Measurements from ENCODE around the gene SCAP.

SCAP gene

DNA sequence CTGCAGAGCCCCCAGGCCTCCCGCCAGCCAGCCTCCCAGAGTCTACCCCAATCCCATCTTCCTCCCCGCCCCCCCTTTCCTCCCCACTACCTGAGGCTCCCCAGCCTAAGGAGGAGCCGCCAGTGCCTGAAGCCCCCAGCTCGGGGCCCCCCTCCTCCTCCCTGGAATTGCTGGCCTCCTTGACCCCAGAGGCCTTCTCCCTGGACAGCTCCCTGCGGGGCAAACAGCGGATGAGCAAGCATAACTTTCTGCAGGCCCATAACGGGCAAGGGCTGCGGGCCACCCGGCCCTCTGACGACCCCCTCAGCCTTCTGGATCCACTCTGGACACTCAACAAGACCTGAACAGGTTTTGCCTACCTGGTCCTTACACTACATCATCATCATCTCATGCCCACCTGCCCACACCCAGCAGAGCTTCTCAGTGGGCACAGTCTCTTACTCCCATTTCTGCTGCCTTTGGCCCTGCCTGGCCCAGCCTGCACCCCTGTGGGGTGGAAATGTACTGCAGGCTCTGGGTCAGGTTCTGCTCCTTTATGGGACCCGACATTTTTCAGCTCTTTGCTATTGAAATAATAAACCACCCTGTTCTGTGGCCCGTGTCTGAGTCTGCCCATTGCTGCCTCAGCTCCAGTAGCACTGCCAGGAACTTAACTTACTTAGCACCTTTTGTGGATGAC lies 62.8 kb downstream of the SCAP start:
- FAIRE-seq: no peak

DNA sequence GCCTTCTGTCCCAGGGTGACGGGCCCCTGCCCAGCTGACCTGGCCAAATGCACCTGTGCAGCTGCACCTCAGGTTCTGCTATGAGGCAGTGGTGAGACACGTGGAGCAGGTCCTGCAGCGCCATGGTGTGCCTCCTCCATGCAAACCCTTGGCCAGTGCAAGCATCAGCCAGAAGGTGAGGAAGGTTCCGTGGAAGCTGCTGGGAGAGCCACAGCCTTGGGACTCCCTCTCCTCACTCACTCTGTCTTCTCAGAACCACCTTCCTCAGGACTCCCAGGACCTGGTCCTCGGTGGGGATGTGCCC lies 63.3 kb downstream of the SCAP start:
- no peak for FAIRE-seq

DNA sequence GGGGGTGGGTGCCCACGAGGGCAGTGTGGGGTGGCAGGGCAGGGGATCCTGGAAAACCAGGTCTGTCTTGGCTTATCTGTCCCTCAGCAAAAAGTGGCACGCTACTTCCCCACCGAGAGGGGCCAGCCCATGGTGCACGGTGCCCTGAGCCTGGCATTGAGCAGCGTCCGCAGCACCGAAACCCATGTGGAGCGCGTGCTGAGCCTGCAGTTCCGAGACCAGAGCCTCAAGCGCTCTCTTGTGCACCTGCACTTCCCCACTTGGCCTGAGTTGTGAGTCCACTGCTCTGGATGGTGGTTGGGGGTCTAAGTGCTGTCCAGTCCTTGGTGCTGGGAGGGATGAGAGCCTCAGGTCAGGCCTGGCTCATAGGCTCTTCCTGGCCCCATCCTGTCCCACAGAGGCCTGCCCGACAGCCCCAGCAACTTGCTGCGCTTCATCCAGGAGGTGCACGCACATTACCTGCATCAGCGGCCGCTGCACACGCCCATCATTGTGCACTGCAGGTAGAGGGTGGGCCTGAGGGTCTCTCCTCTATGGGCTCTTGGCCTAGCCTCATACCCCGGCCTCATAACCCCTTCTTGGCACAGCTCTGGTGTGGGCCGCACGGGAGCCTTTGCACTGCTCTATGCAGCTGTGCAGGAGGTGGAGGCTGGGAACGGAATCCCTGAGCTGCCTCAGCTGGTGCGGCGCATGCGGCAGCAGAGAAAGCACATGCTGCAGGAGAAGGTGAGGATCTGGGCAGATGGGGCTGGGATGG lies 63.9 kb downstream of the SCAP start:
- no peak for FAIRE-seq

DNA sequence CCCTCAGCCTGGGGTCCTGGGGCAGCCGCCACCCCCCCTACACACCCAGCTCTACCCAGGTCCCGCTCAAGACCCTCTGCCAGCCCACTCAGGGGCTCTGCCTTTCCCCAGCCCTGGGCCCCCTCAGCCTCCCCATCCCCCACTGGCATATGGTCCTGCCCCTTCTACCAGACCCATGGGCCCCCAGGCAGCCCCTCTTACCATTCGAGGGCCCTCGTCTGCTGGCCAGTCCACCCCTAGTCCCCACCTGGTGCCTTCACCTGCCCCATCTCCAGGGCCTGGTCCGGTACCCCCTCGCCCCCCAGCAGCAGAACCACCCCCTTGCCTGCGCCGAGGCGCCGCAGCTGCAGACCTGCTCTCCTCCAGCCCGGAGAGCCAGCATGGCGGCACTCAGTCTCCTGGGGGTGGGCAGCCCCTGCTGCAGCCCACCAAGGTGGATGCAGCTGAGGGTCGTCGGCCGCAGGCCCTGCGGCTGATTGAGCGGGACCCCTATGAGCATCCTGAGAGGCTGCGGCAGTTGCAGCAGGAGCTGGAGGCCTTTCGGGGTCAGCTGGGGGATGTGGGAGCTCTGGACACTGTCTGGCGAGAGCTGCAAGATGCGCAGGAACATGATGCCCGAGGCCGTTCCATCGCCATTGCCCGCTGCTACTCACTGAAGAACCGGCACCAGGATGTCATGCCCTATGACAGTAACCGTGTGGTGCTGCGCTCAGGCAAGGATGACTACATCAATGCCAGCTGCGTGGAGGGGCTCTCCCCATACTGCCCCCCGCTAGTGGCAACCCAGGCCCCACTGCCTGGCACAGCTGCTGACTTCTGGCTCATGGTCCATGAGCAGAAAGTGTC lies 64.7 kb downstream of the SCAP start:
- FAIRE-seq: no peak

DNA sequence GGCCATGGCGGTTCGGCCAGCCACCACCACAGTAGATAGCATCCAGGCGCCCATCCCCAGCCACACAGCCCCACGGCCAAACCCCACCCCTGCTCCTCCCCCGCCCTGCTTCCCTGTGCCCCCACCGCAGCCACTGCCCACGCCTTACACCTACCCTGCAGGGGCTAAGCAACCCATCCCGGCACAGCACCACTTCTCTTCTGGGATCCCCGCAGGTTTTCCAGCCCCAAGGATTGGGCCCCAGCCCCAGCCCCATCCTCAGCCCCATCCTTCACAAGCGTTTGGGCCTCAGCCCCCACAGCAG lies 65.4 kb downstream of the SCAP start:
- no peak for FAIRE-seq

DNA sequence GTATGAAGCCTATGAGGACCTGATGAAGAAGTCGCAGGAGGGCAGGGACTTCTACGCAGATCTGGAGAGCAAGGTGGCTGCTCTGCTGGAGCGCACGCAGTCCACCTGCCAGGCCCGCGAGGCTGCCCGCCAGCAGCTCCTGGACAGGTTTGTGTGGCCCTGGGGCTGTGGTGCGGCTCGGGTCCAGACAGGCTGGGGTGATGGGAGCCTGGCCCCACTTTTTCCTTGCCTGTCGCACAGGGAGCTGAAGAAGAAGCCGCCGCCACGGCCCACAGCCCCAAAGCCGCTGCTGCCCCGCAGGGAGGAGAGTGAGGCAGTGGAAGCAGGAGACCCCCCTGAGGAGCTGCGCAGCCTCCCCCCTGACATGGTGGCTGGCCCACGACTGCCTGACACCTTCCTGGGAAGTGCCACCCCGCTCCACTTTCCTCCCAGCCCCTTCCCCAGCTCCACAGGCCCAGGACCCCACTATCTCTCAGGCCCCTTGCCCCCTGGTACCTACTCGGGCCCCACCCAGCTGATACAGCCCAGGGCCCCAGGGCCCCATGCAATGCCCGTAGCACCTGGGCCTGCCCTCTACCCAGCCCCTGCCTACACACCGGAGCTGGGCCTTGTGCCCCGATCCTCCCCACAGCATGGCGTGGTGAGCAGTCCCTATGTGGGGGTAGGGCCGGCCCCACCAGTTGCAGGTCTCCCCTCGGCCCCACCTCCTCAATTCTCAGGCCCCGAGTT lies 65.9 kb downstream of the SCAP start:
- no peak for FAIRE-seq

DNA sequence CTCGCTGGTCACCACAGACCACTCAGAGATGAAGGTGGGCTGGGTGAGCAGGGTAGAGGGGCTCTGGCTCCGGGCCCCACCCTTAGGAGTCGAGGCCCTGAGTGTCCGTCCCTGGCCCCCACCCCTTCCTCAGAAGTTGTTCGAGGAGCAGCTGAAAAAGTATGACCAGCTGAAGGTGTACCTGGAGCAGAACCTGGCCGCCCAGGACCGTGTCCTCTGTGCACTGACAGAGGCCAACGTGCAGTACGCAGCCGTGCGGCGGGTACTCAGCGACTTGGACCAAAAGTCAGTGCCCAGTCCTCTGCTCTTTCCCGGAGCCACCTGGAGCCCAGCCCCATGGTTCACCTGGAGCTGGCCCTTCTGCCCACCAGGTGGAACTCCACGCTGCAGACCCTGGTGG lies 66.5 kb downstream of the SCAP start:
- FAIRE-seq: no peak

DNA sequence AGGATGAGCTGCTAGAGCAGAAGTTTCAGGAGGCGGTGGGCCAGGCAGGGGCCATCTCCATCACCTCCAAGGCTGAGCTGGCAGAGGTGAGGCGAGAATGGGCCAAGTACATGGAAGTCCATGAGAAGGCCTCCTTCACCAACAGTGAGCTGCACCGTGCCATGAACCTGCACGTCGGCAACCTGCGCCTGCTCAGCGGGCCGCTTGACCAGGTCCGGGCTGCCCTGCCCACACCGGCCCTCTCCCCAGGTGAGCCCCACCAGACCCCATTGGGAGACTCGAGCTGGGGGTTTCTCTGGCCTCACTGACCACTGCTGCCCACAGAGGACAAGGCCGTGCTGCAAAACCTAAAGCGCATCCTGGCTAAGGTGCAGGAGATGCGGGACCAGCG lies 66.9 kb downstream of the SCAP start:
- no peak for FAIRE-seq

DNA sequence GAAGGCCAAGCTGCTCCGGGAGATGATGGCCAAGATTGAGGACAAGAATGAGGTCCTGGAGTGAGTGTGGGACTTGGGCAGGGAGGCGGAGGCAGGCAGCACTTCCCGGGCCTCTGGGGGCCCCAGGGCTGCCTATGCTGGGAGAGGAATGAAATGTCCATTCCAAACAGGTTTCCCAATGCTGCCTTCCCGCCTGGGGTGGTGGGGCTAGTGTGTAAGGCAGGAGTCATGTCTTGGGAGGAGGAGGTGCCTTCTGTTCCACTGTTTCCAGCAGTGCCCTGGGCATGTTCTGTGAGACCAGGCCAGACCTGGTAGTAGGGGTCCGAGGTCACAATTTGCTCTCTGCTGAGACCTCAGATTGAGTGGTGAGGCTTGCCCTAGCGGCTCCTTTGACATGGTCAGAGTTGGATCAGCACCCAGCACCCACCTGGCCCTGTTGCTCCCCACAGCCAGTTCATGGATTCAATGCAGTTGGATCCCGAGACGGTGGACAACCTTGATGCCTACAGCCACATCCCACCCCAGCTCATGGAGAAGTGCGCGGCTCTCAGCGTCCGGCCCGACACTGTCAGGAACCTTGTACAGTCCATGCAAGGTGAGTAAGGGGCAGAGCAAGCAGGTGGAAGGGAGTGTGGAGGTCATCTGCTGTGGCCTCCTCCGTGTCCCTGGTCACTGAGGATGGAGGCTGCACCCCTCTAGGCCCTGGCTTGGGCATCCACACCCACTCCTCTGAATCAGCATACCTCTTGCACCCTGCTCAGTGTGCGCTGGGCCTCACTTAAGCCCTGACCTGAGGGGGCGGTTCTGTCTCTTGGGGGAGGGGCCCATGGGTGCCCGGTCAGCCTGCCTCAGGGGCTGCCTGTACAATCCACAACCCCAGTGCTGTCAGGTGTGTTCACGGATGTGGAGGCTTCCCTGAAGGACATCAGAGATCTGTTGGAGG lies 67.6 kb downstream of the SCAP start:
- FAIRE-seq: no peak

DNA sequence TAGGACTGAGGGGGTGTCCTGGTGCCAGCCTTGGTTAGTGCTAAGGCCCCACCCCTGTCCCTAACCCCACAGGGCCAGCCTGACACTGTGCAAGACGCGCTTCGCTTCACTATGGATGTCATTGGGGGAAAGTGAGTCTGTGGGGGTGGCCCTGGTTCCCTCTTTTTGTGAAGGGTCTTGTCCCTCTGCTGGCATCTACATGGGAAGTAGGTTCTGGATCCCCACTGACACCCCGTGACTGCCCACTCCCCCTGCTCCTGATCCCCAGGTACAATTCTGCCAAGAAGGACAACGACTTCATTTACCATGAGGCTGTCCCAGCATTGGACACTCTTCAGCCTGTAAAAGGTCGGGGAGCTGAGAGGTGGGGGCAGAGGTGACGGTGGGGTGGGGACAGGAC lies 68.5 kb downstream of the SCAP start:
- FAIRE-seq: no peak

DNA sequence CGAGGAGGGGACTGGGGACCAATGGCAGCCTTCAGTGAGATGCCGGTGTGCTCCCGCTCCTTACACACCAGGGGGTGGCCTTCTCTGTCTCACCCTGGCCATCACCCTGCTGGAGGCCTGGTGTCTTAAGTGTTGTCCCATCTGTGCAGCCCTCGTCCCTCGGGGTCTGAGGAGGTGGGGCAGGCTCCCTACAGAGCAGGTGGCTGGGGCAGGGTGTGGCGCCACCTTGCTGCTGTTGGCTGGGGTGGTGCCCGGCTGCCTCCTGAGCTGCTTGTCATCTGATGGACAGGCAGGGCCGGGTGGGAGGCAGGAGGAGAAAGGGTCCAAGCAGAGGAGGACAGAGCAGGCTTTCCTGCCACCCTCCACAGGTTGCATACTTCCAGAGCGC lies 69.0 kb downstream of the SCAP start:
- FAIRE-seq: no peak

DNA sequence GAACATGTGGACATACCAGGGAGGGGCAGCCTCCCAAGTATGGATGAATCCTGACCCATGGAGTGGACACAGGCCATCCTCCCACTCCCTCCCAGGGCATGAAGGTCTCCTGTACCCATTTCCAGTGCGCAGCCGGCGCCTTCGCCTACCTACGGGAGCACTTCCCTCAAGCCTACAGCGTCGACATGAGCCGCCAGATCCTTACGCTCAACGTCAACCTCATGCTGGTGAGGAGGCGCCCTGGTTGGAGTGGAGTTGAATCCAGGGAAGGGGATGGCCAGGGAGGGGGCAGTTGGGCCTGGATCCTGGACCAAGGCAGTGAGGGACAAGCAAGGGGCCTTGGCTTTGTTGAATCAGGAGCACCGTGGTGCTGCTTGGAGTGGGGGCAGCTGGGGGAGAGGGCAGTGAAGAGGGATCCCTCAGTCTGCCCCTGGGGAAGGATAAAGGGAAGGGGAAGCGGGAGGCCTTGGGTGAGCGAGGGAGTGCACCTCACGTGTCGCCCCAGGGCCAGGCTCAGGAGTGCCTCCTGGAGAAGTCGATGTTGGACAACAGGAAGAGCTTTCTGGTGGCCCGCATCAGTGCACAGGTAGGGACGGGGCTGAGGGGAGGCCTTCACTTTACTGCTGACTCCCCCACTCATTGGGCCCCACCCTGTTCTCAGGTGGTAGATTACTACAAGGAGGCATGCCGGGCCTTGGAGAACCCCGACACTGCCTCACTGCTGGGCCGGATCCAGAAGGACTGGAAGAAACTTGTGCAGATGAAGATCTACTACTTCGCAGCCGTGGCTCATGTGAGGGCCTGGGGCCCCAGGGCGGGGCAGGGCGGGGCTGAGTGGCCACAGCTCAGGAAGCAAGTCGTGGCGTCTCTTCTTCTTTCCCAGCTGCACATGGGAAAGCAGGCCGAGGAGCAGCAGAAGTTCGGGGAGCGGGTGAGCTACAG lies 69.7 kb downstream of the SCAP start:
- FAIRE-seq: no peak

DNA sequence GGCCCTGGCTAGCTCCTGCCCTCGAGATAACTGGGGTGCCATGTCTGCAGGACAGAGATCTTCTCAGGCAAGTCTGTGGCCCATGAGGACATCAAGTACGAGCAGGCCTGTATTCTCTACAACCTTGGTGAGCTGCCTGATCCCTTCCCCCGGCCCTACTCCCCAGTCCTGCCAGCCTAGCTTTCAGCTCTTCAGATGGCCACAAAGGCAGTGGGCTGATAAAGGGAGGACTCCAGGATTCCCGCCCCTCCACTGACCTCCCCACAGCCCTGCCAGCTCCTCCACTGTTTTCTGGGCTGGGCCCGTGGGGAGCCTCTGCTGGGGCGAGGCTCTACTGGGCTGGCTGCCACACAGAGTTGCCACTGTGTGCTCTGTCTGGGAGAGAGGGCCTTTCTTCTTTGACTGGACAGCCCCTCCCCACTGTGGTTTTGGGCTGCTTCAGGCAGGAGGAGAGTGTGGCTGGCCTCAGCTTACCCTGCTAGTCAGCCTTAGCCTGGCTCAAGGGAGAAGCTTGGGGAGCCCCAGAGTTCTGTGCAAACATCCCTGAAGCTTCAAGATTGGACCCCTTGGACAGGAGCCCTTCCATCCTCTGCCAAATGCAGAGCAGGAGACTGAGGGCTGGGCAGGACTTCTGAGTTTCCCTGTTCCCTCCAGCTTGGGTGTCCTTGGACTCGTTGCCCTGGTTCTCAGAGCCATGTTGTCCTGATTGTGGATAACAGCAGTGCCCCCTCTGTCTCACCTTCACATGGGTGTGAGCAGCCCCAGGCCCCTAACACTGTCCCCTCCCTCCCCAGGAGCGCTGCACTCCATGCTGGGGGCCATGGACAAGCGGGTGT lies 70.6 kb downstream of the SCAP start:
- FAIRE-seq: no peak

DNA sequence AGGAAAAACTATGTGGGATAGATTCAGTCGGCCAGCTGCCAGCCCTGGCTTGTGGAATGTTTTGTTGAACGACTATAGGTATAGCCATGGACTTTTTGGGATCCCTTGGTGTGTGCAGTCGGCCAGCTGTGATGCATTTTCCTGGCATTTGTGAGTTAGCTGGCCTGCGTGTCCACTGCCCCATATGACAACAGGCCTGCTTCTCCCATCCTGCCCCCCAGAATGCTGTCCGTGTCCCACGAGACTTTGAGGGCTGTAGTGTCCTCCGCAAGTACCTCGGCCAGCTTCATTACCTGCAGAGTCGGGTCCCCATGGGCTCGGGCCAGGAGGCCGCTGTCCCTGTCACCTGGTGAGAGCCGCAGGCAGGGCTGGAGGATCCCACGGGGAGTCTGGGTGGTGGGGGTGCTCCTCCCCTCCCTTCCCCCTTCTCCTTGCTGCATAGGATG lies 71.3 kb downstream of the SCAP start:
- FAIRE-seq: no peak

DNA sequence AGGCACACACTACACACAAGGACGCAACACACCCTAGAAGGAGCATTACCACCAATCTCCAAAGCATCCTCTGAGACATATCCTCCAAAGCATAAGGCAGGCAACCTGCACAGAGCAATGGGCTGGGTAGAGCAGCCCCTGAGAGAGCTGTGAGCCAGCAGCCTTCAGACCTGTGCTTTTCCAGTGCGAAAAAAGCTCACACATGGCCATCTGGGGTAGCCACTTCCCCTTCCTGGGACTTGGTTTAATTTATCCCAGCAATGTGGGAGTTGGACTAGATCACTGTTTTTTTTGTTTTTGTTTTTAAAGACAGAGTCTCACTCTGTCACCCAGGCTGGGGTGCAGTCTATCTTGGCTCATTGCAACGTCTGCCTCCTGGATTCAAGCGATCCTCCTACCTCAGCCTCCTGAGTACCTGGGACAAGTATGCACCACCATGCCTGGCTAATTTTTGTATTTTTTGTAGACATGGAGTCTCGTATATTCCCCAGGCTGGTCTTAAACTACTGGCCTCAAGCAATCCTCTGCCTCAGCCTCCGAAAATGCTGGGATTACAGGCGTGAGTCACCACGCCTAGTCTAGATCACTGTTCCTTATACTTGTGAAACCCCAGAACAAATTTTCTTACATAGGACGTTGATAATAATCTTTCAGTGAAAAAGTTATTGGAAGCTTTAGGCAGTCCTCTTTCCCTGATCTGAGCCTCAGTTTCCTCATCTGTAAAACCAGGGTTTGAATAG lies 76.0 kb downstream of the SCAP start:
- FAIRE-seq: no peak

DNA sequence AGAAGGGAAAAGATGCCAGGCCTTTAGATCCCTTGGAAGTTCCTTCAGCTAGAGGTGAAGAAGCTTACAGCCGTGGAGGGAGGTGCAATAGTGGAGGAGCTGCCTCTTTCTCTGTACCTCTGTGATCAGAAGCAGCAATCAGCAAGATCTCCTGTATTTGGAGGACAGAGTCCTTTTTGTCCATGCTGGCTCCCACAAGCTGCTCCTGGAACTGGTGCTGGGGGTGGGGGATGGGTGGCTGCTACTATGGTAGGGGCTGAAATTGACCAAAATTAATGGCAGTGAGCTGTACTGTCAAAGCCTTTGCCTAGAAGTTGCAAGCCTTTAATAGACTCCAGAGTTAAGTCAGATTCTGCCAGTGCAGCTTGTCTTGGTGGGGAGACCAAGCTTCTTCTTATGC lies 76.7 kb downstream of the SCAP start:
- FAIRE-seq: no peak

DNA sequence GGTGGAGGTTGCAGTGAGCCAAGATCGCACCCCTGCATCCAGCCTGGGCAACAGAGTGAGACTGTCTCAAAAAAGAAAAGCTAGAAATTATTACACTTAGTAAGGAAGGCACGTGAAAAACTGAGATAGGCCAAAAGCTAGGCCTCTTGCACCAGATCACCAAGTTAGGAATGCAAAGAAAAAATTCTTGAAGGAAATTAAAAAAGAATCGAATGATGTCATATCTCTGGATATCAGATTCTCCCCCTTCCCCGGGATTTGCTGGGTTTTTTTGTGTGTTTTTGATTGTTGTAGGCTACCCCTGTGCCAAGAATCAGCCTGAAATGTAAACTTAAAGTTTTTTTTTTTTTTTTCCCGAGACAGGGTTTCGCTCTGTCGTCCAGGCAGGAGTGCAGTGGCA lies 77.5 kb downstream of the SCAP start:
- no peak for FAIRE-seq

DNA sequence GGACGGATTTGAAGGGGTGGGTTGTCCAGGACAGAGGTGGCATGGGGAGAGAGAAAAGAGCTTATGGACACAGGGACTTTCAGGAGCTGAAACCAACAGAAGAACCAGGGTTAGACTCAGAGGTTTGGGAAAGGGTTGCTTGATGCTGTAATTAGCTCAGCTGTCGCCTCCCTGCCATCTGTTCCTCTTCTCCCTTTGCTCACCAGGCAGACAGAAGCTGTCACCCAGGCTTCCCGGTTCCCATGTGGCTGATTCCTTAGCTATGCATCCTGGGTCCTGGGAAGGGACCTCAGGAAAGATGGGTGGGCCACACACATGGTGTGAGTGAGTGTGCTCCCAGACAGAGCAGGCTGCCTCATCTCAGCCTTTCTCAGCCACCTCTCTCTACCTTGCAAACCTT lies 80.9 kb downstream of the SCAP start:
- no peak for FAIRE-seq

DNA sequence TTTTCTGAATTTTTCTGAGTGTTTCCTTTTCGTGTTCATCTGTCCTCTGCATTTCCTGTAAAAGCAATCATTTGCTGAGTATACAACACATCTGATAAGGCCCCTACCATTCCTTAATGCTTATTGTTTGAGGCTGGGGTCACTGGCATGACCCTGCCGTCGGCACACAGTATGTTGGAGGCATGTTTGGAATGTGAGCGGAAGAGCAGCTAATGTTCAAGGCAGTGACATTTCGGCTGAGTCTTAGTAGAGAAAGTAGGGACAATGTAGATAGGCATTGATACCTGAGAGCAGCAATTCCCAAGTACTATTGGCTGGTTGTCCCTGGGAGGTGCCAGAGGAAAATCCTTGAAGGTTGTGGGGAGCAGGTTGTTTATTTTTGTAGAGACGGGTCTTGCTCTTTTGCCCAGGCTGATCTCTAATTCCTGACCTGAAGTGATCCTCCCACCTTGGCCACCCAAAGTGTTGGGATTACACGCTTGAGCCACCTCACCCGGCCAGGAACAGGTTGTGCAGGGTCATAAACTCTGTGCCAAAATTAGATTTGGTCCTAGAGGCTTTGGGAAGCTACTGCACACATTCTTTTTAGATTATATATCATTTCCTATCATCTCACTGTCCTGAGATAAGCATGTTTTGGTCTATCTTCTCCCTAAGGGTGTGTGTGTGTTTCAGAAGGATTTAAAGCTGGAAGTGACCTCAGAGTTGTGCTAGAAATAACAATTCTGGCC lies 81.4 kb downstream of the SCAP start:
- no peak for FAIRE-seq

Measured in G401.6 (cell line).